Activated CD4-positive, alpha-beta T cell treated with anti-CD3 and anti-CD28 coated beads, Interleukin-2, amount 50 U/mL, for 4 hours (primary cell): ENCODE measurements around the gene SCAF1.
A peak's percentile ranks its signal among the peaks of the same experiment; 100 is the strongest.

Source experiments
- DNase-seq, 2 experiments: peaks; one replicate each; pipeline ENCODE4 v3.0.0-alpha.2; 2020

Gene SCAF1

DNA sequence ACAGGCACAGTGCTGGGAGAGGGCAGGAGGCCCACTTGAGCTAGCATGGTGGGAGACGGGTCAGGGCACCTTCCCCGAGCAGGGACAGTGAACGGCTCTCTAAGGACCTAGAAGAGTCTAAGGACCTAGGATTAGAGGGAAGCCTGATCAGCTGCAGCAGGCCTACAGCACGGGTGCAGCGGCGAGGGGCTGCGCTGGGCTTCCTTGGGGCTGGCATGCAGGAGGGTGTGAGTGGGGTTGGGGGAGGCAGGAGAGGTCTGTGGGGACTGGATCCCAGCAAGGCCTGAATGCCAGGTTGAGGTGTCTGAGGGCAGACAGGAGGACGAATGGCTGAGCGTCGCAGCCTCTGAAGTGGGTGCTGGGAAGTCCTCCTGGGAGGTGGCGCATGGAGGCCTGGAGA lies 3.6 kb downstream of the SCAF1 start:
- DNase-seq = no peak

GRCh38 chr19:49645995-49646394 lies 4.0 kb downstream of the SCAF1 start:
- no peak for DNase-seq

DNA sequence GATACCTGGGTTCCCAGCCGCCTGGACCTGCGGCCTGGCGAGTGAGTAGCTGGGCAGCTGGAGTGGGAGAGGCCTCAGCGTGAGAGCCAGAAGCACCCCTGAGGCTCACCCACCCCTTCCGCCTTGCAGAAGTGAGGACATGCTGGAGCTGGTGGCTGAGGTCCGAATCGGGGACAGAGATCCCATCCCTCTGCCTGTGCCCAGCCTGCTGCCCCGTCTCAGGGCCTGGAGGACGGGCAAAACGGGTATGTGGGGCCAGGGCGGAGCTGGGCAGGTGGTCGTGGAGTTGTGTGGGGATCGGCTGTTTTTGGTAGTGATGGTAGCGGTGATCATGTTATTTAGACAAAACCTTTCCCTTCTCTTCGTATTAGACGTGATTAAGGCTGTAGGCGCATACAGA lies 4.6 kb downstream of the SCAF1 start:
- no peak for DNase-seq

DNA sequence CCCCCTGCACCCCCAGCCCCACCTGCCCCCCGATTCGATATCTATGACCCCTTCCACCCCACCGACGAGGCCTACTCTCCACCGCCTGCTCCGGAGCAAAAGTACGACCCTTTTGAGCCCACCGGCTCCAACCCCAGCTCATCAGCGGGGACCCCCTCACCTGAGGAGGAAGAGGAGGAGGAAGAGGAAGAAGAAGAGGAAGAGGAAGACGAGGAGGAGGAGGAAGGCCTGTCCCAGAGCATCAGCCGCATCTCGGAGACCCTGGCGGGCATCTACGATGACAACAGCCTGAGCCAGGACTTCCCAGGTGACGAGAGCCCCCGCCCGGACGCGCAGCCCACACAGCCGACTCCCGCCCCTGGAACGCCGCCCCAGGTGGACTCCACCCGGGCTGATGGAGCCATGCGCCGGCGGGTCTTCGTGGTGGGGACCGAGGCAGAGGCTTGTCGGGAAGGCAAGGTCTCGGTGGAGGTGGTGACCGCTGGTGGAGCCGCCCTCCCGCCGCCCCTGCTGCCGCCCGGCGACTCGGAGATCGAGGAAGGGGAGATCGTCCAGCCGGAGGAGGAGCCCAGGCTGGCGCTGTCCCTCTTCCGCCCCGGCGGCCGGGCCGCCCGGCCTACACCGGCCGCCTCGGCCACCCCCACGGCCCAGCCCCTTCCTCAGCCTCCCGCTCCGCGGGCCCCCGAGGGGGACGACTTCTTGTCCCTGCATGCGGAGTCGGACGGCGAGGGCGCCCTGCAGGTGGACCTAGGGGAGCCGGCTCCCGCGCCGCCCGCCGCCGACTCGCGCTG lies 9.2 kb downstream of the SCAF1 start:
- DNase-seq = no peak

DNA sequence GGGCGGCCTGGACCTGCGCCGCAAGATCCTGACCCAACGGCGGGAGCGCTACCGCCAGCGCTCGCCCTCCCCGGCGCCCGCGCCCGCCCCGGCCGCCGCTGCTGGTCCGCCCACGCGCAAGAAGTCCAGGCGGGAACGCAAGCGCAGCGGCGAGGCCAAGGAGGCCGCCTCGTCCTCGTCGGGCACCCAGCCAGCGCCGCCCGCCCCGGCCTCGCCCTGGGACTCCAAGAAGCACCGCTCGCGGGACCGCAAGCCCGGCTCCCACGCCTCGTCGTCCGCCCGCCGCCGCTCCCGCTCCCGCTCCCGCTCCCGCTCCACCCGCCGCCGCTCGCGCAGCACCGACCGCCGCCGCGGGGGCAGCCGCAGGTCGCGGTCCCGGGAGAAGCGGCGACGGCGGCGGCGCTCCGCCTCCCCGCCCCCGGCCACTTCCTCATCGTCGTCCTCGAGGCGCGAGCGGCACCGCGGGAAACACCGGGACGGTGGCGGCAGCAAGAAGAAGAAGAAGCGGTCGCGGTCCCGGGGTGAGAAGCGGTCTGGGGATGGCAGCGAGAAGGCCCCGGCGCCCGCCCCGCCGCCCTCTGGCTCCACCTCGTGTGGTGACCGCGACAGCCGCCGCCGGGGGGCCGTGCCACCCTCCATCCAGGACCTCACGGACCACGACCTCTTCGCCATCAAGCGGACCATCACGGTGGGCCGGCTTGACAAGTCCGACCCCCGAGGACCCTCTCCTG lies 10.0 kb downstream of the SCAF1 start:
- no peak for DNase-seq

DNA sequence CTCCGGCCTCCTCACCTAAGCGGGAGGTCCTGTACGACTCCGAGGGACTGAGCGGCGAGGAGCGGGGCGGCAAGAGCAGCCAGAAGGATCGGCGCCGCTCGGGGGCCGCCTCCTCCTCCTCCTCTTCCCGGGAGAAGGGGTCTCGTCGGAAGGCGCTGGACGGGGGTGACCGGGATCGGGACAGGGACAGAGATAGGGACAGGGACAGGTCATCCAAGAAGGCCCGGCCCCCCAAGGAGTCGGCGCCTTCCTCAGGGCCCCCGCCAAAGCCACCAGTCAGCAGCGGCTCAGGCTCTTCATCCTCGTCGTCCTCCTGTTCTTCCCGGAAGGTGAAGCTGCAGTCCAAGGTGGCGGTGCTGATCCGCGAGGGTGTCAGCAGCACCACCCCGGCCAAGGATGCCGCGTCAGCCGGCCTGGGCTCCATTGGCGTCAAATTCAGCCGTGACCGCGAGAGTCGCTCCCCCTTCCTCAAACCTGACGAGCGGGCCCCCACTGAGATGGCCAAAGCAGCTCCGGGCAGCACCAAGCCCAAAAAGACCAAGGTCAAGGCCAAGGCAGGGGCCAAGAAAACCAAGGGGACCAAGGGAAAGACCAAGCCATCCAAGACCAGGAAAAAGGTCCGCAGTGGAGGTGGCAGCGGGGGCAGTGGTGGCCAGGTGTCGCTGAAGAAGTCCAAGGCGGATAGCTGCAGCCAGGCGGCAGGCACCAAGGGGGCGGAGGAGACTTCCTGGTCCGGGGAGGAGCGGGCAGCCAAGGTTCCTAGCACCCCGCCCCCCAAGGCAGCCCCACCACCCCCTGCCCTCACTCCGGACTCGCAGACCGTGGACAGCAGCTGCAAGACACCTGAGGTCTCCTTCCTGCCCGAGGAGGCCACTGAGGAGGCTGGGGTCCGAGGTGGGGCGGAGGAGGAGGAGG lies 10.8 kb downstream of the SCAF1 start:
- no peak for DNase-seq

DNA sequence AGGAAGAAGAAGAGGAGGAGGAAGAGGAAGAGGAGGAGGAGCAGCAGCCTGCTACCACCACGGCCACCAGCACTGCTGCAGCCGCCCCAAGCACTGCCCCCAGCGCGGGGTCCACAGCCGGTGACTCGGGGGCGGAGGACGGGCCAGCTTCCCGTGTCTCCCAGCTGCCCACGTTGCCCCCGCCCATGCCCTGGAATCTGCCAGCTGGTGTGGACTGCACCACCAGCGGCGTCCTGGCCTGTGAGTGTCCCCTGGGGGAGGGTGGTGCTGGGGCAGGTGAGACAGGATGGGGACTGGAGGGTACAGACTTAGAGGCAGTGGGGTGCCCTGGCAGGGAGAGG lies 11.4 kb downstream of the SCAF1 start:
- DNase-seq = no peak

- DNase-seq = no peak
These were observed 12.6 kb downstream of the SCAF1 start for GRCh38 chr19:49654581-49654980.

GRCh38 chr19:49655570-49656455 lies 13.8 kb downstream of the SCAF1 start:
- no peak for DNase-seq

- DNase-seq = no peak
These were observed 14.6 kb downstream of the SCAF1 start for GRCh38 chr19:49656456-49657109.

DNA sequence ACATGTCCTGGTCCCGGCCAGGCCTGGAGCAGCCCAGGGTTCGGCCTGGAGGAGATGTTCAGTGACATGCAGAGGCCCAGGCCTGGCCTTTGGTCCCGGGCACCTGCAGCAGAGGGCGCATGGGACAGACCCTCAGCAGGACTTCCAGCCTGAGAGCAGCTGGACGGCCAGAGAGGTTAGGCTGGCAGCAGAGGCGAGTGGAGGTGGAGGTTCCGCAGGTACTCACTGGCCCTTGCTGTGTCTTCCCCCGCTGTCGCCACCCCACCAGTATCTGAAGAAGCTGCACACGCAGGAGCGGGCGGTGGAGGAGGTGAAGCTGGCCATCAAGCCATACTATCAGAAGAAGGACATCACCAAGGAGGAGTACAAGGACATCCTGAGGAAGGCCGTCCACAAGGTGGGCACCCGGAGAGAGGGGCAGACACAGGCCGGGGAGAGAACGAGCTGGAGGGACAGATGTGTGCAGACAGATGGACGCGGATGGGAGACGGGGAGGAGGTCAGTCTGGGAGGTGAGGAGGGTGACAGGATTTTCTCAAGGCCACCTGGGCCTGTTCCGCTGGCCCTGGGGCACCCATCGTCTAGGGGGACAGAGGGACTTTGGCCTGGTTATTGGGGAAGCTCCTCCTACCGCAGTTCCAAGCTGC lies 15.6 kb downstream of the SCAF1 start:
- no peak for DNase-seq

DNA sequence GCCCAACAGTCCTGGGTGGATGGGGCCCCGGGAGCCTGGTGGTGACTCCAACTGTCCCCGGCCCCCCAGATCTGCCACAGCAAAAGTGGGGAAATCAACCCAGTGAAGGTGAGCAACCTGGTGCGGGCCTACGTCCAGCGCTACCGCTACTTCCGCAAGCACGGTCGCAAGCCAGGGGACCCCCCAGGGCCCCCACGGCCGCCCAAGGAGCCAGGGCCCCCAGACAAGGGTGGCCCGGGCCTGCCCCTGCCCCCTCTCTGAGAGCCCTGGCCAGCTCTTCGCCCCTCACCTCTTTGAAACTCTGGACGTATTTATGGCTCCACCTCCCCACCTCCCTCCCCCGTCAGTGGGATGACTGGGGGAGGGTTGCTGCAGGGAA lies 16.1 kb downstream of the SCAF1 start:
- DNase-seq = no peak

GRCh38 chr19:49658566-49659442 lies 16.8 kb downstream of the SCAF1 start:
- DNase-seq = no peak

GRCh38 chr19:49660338-49660961 lies 18.4 kb downstream of the SCAF1 start:
- no peak for DNase-seq

DNA sequence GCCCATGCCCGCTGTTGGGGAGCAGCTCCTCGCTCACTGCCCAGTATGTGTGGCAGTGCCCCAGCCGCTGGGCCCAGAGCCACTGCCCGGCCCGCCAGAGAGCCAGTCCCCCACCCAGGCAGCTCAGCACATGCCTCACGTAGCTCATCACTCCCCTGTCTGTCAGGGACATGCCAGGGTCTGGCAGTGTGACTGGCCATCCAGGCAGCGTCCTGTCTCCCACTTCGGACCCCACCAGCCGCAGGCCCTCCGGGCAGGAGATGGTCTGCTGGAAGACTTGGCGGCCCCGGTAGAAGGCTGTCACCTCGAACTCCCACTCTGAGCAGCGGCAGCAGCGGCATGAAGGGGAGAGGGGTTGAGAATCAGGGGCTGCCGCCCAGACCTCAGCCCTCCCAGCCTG lies 20.0 kb downstream of the SCAF1 start:
- DNase-seq = no peak

- DNase-seq = no peak
These were observed 21.2 kb downstream of the SCAF1 start for GRCh38 chr19:49663224-49663623.

- DNase-seq = peak; percentile 92 to 95
These were observed 22.4 kb downstream of the SCAF1 start for GRCh38 chr19:49664171-49665035.

DNA sequence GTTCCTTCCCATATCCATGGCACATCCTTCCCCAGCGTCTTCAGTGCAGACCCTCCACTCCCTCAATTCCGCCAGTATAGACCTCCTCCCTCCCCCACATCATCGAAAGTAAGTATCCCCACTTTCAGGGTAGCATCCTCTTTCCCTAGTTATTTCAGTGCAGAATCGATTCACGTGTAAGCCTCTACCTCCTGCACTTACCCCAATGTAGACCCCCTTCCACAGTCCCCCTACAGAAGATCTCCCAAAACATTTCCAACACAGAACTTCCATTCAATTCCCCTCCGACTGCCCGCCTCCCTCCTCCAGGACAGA lies 23.0 kb downstream of the SCAF1 start:
- DNase-seq = no peak
